Ectodermal cell (in vitro differentiated cells): ENCODE data around the gene ZNF649.

Experiments
- H3K27ac ChIP-seq: 2 replicates; pipeline ENCODE4 v1.7.0; 2013; ENCODE audit warnings: mild to moderate bottlenecking, low read depth, low read length; ENCODE audit not compliant: insufficient read depth, poor library complexity, severe bottlenecking
- H3K27me3 ChIP-seq: 2 replicates; pipeline ENCODE4 v1.7.0; 2013; ENCODE audit warnings: mild to moderate bottlenecking, low read length; ENCODE audit not compliant: insufficient read depth, control insufficient read depth, poor library complexity, severe bottlenecking
- H3K36me3 ChIP-seq: one replicate; pipeline ENCODE4 v1.7.0; 2013; ENCODE audit warnings: low read length; ENCODE audit not compliant: control insufficient read depth, insufficient read depth
- H3K4me1 ChIP-seq: one replicate; pipeline ENCODE4 v1.7.0; 2013; ENCODE audit warnings: low read length; ENCODE audit not compliant: control insufficient read depth, insufficient read depth
- H3K4me3 ChIP-seq: 2 replicates; pipeline ENCODE4 v1.7.0; 2013; ENCODE audit warnings: low read depth, low read length, control low read depth; ENCODE audit not compliant: insufficient read depth
- H3K9me3 ChIP-seq: 2 replicates; pipeline ENCODE4 v1.7.0; 2013; ENCODE audit warnings: mild to moderate bottlenecking, low read length, moderate library complexity; ENCODE audit not compliant: control insufficient read depth
- WGBS, 2 experiments: methylation state at CpG; one replicate each; pipeline ENCODE4 v1.1.7; 2013; ENCODE audit warnings: missing lambda C conversion rate in 2 of 2; 5-methylcytosine and 5-hydroxymethylcytosine counted together

Gene ZNF649

DNA sequence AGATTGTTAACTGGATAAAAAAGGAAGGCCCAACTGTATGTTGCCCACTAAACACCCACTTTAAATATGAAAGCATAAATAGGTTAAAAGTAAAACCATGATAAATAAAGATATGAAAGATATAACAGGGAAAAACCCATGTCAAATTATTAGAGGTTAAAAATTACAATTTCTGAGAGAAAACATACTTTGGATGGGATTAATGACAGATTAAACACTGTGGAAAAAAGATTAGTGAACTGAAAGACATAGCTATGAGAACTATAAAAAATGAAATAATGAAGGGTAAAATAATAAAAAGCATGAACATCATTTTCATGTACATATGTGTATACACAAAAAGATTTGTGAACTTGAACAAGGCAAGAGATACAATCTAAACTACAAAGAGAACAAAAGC is 14.9 kb downstream of the ZNF649 start:
- Histone ChIP-seq H3K4me3 (no peak overlapping the region), H3K9me3 (peaks cover 8% of the 10 kb centered on the region), H3K27ac (no peak overlapping the region), H3K27me3 (no peaks in the 10 kb centered on the region), H3K4me1 (no peaks in the 10 kb centered on the region), H3K36me3 (peaks cover 61% of the 10 kb centered on the region)

DNA sequence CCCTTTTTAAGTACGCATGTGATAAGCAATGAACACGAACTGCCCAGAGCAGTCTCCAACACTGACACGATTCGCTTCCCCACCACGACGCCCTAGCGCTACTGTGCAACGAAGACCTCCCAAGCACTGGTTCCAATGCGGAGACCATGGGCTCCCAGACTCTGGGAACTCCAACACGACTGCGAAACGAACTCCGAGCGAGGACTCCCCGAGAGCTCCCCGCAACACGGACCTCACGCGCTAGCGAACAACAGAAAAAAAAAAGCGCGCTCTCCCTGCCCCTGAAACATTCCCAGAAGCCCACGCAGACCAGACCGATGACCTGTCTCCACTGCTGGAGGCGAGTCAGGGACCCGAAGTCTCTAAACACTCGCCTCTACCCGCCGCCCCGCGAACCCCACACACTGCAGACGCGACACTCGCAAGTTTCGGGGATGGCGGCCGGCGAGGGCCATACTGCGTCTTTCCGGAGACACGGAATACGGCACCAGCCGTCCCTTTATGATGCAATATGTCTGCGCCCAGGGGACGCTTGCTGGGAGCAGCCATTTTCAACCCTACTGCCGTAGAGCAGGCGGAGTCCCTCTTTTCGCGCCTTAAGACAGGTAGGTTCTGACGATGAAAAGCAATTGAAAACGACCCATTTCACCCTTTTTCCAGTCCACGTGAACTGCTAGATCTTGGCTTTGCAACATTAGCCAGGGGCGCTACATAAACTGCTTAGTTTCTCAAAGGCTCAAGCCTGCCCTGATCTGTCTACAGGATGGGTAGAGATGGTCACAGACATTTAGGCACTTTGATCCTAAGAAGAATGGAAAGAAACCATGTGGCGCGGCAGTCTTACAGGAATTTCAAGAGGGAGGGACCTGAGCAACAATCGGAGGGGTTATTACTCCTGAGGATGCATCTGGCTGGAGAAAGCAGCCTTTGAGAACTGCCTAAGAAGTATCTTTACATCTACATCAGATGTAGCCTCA is 17.0 kb downstream of the ZNF649 start, which contains the start of gene ZNF577:
Gene ZNF577 (minus strand): TSS at position 430 of the 977 bp plus-strand sequence. CDS start 7,569 bp downstream, outside the sequence.
- peaks cover 45% of the 10 kb centered on the region for H3K36me3 ChIP-seq
- no peaks in the 10 kb centered on the region for H3K4me1 ChIP-seq
- peak within 1 kb of the TSS; percentile 28 for H3K27ac ChIP-seq
- peaks cover 8% of the 10 kb centered on the region for H3K9me3 ChIP-seq
- peak within 1 kb of the TSS; percentile 42 for H3K4me3 ChIP-seq
- H3K27me3 ChIP-seq, result no peaks in the 10 kb centered on the region
- 28 to 30% methylated on average over 56 of the region's 56 CpGs for WGBS, 2 experiments

- Histone ChIP-seq H3K27ac (no peak overlapping the region), H3K4me3 (no peak overlapping the region), H3K9me3 (peaks cover under 1% of the 10 kb centered on the region), H3K36me3 (peaks cover 33% of the 10 kb centered on the region), H3K27me3 (no peaks in the 10 kb centered on the region), H3K4me1 (no peaks in the 10 kb centered on the region)
- WGBS, 2 experiments, result 86 to 100% methylated on average over 1 of the region's 2 CpGs
These were observed 20.1 kb downstream of the ZNF649 start for GRCh38 chr19:51884713-51885112.

DNA sequence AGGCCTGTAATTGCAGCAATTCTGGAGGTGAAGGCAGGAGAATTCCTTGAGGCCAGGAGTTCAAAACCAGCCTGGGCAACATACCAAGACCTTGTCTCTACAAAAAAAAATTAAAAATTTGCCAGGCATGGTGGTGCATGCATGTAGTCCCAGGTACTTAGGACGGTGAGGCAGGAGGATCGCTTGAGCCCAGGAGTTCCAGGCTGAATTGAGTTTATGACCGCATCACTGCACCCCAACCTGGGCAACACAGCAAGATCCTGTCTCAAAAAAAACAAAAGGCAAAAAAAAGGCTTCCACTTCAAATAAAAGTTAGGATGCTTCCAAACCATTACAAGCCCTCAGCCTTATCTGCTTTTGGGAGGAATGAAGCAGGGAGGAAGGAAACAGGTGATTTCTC is 22.3 kb downstream of the ZNF649 start:
- Histone ChIP-seq H3K4me1 (no peaks in the 10 kb centered on the region), H3K9me3 (peaks cover 2% of the 10 kb centered on the region), H3K4me3 (no peak overlapping the region), H3K27ac (no peak overlapping the region), H3K36me3 (peaks cover 34% of the 10 kb centered on the region), H3K27me3 (no peaks in the 10 kb centered on the region)
- 90 to 93% methylated on average over 3 of the region's 3 CpGs for WGBS, 2 experiments

GRCh38 chr19:51873097-51873496 is 31.7 kb downstream of the ZNF649 start:
- 90 to 97% methylated on average over 4 of the region's 4 CpGs for WGBS, 2 experiments
- peaks cover 77% of the 10 kb centered on the region for H3K36me3 ChIP-seq
- no peaks in the 10 kb centered on the region for H3K27me3 ChIP-seq
- H3K27ac ChIP-seq, result no peak overlapping the region
- no peak overlapping the region for H3K4me3 ChIP-seq
- H3K9me3 ChIP-seq, result peaks cover 21% of the 10 kb centered on the region
- H3K4me1 ChIP-seq, result no peaks in the 10 kb centered on the region

- no peak overlapping the region for H3K4me3 ChIP-seq
- 93 to 94% methylated on average over 2 of the region's 2 CpGs for WGBS, 2 experiments
- H3K27me3 ChIP-seq, result no peaks in the 10 kb centered on the region
- H3K36me3 ChIP-seq, result peaks cover 18% of the 10 kb centered on the region
- peaks cover 7% of the 10 kb centered on the region for H3K9me3 ChIP-seq
- H3K4me1 ChIP-seq, result no peaks in the 10 kb centered on the region
- no peak overlapping the region for H3K27ac ChIP-seq
These were observed 42.8 kb downstream of the ZNF649 start for GRCh38 chr19:51861870-51862622.
